ENCODE data around the gene PTMA.

GRCh38 chr2:231665245-231666170, 42.8 kb upstream of the PTMA start:
- no peak for TF ChIP-seq POLR2A (IDR thresholded peaks at IDR 0.05)
- TF ChIP-seq, protein P1, sequence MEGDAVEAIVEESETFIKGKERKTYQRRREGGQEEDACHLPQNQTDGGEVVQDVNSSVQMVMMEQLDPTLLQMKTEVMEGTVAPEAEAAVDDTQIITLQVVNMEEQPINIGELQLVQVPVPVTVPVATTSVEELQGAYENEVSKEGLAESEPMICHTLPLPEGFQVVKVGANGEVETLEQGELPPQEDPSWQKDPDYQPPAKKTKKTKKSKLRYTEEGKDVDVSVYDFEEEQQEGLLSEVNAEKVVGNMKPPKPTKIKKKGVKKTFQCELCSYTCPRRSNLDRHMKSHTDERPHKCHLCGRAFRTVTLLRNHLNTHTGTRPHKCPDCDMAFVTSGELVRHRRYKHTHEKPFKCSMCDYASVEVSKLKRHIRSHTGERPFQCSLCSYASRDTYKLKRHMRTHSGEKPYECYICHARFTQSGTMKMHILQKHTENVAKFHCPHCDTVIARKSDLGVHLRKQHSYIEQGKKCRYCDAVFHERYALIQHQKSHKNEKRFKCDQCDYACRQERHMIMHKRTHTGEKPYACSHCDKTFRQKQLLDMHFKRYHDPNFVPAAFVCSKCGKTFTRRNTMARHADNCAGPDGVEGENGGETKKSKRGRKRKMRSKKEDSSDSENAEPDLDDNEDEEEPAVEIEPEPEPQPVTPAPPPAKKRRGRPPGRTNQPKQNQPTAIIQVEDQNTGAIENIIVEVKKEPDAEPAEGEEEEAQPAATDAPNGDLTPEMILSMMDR (IDR thresholded peaks at IDR 0.05): no peak
